ENCODE data around the gene VAV3. TPM values are rescaled to one million over a fixed set of nuclear protein-coding genes. Genes with fewer than 3 reads are reported as not detected.

Gene VAV3
- total and polyA plus RNA-seq, 2 of the 13 experiments (the other 11 are each of a cell fraction or from before 2014, with no cell fraction given): 15.9 to 29.8 TPM

- no peak overlapping the region for H3K4me3 ChIP-seq (replicated peaks in 1 of 3; ENCODE audit: insufficient read depth in 1 of 3, low read depth in 2 of 3, low read length in 3 of 3)
- no peak overlapping the region for H3K9ac ChIP-seq (ENCODE audit: insufficient read depth, low read depth, low read length)
- FAIRE-seq (no peak), ATAC-seq (peak; percentile 50), DNase-seq (ENCODE audit: low spot score) (no peak)
- ChIA-PET POLR2A (no interaction called here), CTCF (ENCODE audit: low intra/inter-chr PET ratio, low total read pairs) (no interaction called here)
- TF ChIP-seq MLXIP (CRISPR knock-in tag; IDR thresholded peaks at IDR 0.05; ENCODE audit: borderline replicate concordance) (no peak), EHMT2 (IDR thresholded peaks at IDR 0.05; ENCODE audit: borderline replicate concordance, low read depth, low read length) (no peak), DMTF1 (CRISPR knock-in tag; IDR thresholded peaks at IDR 0.05) (no peak), ARID4A (CRISPR knock-in tag; IDR thresholded peaks at IDR 0.05; ENCODE audit: borderline replicate concordance) (no peak), ATF1 (CRISPR knock-in tag; IDR thresholded peaks at IDR 0.05) (no peak)
- no TSS peak for BruUV-seq (replicated peaks)
- no peak overlapping the region for H3K4me2 ChIP-seq (ENCODE audit: low read depth, low read length)
- no peaks in the 10 kb centered on the region for H3K79me2 ChIP-seq (ENCODE audit: insufficient read depth, low read length)
- intact Hi-C loops (cut with micrococcal nuclease; ENCODE audit: unreplicated experiment) (no loop called here), in situ Hi-C loops (cut with HindIII; ENCODE audit: extremely low pct_ligation_motif_present, low pct_unique_long_range_greater_than_20kb) (loop anchor here (5.0 to 10.0 kb wide), 3 partner anchors 55 to 307 kb away; no protein-coding TSS in a partner anchor)
- H3K9me3 ChIP-seq (ENCODE audit: low read length): no peaks in the 10 kb centered on the region
- WGBS (ENCODE audit: low lambda C conversion rate): 46% methylated on average over 2 of the region's 2 CpGs
- H4K20me1 ChIP-seq (ENCODE audit: insufficient read depth, low read length): no peaks in the 10 kb centered on the region
- H3K4me1 ChIP-seq (ENCODE audit: insufficient read depth, low read length): peaks cover 7% of the 10 kb centered on the region; the same call in 1 of the 2 replicates
- no peaks in the 10 kb centered on the region for H3K36me3 ChIP-seq (replicated peaks in 1 of 2; ENCODE audit: control insufficient read depth in 1 of 2, insufficient read depth in 2 of 2, low read length in 2 of 2)
- H3K27me3 ChIP-seq (ENCODE audit: control insufficient read depth in 1 of 2, insufficient read depth in 2 of 2, low read length in 2 of 2): no peaks in the 10 kb centered on the region
- H3K27ac ChIP-seq (ENCODE audit: extremely low read length, insufficient read depth, low read length): no peak overlapping the region
- no peak overlapping the region for H2AFZ ChIP-seq (ENCODE audit: low read length)
Observed at GRCh38 chr1:107739651-107740050, 225.3 kb downstream of the VAV3 start.
